T47D (cell line): ENCODE data around the gene PADI2.
"Not testable (repeated sequence)": the region's sequence is repeated elsewhere in the genome, so short reads cannot be mapped to it uniquely, and the experiment has no call there.

Source experiments
- DNase-seq, 2 experiments: peaks; one replicate each; pipeline versions ENCODE4 v3.0.0 to v3.0.0-alpha.2; 2011 to 2012; ENCODE audit warnings: low read depth in 1 of 2, low spot score in 1 of 2
- JUND ChIP-seq: IDR thresholded peaks from 2 replicates; pipeline ENCODE4 v1.6.1; 2012; ENCODE audit warnings: low read depth
- in situ Hi-C: cut with HindIII; loops from 2 replicates; pipeline ENCODE4 v1.10.0; 2016; ENCODE audit warnings: low sequenced_read_pairs, low pct_unique_long_range_greater_than_20kb

The PADI2 gene

DNA sequence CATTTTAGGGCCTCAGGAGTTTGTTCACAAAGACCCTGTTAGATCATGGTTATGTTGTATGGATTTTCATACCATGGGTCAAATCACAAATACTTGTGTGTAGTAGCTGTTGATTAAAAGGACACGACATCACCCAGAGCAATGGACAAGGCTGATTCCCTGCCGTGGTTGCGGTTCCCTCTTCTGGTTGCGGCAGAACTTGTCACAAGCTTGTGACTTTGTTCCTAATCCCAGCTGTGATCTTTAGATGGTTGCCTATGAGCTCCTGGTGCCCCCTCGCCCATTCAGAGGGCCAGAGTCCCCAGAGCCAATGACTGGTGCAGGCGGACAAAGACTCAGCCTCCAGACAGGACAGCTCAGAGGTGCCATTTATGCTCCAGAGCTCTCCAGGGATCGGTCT is 53.6 kb downstream of the PADI2 start:
- in situ Hi-C loops: no loop called here
- TF ChIP-seq JUND: no peak
- no peak for DNase-seq

DNA sequence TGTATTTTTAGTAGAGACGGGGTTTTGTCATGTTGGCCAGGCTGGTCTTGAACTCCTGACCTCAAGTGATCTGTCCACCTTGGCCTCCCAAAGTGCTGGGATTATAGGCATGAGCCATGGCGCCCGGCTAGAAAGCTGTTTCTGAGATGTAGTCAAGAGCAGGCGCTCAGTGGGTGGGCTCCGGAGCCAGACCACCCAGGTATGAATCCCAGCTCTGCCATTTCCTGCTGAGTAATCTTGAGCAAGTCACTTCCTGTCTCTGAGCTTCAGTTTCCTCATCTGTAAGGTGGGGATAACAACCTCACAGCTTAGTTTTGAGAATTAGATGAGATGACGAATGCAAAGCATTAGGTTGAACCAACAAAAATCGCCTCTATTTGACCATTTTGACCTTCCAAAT is 56.5 kb downstream of the PADI2 start:
- DNase-seq, in situ Hi-C loops: not testable (repeated sequence)

DNA sequence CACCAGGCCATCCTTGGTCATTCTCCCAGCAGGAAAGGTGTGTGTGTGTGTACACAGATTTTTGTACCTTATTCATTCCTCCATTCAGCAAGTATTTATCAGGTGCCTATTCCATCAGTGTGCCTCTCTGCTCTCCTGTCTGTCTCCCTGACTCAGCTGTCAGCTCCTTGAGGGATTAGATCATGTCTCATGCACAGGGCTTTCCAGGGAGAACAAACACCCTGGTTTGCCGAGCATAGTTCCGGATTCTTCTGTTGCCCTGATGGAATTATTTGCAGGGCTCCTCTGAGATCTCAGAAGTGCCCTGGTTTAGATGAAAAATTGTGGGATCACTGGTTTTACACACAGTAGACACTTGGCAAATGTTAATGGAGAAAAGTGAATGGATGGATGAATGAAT is 57.4 kb downstream of the PADI2 start:
- in situ Hi-C loops: no loop called here
- no peak for TF ChIP-seq JUND
- no peak for DNase-seq

DNA sequence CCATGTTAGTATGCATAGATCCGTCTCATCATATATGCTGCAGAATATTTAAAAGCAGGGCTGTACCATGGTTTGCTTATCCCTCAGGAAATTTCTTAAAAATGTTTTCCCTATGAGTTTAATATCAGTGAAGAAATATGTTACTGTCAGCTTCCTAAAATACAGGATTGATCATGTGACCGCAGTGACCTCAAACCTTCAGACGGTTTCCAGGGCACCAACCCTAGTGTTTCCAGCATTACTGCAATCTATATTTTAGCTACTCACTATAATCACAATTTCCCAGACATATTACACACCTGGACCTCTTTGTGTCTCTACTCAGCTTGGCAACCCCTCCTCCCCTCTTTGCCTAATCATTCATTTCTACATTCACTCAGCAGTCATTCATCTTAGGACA is 57.8 kb downstream of the PADI2 start:
- in situ Hi-C loops: no loop called here
- no peak for TF ChIP-seq JUND
- no peak for DNase-seq

DNA sequence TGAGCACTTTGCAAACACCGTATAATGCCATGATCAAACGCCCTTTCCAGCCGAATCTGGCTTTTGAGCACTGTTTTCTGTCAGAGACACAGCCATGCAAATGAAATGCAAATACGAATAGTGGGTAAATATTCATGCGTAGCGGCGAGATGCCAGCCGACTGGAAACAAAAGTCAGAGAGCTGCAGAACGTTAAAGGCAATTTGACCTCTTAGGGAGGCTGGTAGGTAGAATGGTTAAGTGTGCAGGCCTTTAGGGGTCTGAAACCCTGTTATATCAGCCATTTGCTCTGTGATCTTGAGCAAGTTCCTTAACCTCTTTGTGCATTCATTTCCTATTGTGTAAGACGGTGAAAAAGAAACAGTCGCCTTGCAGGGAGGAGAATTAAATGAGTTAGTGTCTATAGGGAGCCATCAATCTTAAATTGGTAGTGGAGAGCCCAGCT is 58.9 kb downstream of the PADI2 start:
- in situ Hi-C loops: no loop called here
- TF ChIP-seq JUND: no peak
- no peak for DNase-seq

DNA sequence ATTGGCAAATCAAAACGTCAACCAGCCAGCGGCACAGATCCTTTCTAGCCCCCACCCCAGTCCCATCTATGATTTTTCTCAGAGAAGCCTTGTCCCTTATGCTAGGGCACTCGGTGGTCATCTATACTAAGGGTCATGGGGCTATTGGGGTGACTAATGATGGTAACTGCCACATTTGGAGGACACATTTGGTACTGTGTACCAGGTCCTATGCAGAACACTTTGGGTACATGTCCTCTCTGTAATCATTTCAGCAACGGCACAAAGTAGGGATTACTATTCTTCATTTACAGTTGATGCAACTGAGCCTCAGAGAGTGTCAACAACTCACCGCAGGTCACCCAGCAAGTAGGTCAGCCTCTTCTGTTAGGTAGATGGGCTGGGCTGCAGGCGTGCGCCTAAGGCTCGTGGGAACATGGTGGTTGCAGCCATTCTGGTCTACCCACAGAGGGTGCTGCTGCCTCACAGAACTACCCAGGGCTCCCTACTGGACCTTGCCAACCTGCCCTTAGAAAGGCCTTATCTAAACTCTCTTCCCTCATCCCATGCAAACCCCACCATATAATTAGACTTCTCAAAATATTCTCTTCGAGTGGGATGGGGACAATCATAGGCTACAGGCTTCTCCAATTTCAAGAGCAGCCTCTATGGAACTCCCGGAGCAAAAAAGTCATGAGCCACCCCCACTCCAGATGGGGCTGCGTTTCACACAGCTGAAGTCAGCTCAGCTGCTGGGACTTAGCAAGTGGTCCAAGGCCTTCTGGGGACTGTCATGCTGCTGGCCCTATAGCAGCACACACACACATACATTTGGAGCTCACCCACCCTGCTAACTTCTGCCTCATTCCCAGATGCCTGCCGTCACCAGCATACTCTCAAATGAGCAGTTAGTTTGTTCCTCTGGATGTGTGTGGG is 59.6 kb downstream of the PADI2 start:
- no peak for TF ChIP-seq JUND
- in situ Hi-C loops: no loop called here
- DNase-seq: peak; percentile 46 to 83

DNA sequence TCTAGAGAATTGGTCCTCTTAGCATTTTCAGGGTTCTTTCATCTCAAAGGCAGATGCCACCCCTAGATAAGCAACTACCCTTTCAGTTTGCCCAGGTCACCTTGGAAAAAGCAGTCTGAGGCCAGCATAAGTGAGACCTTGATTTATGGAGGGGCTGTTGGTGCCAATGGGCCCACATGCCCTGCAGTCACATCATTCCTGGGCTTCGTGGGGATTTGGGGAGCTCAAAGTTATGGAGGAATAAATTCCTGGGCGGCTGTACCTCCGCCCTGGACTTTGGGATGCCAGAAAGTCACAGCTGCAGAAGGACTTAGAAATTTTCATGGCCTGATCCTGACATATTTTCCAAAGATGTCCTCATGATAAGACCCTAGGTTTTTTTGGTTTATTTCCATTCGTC is 62.7 kb downstream of the PADI2 start:
- TF ChIP-seq JUND: no peak
- DNase-seq: no peak
- in situ Hi-C loops: no loop called here

DNA sequence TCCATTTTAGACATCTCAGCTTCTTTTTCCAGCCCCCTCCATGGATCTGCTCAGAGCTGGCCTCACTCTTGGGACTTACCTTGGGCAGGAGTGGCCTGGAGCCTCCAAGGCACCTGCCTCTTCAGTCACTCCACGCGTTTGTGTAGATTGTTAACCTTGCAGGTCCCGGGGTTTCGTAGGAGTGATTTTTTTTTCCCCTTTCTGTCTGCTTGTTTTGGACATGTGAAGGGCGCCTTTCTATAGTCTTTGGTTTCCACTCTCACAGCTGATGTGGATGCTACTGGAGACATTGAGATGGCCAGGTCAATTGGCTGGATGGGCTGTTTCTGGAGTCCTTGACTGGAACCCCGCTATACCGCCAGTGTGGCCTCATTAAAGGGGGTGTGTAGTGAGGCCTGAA is 63.5 kb downstream of the PADI2 start:
- no peak for TF ChIP-seq JUND
- DNase-seq: no peak
- in situ Hi-C loops: no loop called here

DNA sequence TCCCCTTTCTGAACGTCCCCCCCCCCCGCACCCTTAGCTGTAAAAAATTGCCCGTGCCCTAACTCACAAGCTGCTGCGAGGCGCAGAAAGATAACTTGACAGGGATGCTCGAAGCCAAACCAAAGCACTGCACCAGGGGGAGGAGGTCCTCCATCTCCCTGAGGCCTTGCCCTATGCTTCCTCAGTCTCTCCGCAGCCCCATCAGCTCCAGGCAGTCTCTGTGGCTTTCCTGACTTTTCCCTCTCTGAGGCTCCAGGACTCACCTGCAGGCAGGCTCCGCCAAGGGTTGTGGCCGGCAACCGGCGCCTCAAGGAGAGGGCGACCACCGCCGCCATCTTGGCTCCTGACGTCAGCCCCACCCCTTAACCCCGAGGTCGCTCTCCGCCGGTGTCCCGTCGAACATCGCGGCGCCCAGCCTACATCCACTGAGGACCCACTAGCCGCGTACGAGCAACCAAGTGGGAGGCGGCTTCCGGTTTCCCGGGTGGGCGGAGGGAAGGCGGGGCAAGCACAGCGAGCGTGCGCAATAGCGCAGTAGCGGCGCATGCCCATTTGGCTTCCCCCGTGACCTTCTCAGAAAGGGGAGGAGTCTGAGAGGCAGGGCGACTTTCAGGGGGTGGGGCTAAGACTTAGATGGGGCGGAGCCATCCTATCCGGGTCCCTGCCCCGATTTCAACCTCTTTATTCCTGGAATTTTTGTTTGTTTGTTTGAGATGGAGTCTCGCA is 65.4 kb downstream of the PADI2 start, which contains the start of gene SDHB:
Gene SDHB, minus strand, starts transcription at position 348 of the 726 bp plus-strand sequence. Its CDS starts 13 bp downstream, at position 335.
- no peak for TF ChIP-seq JUND
- in situ Hi-C loops: no loop called here
- peak; percentile 73 to 97 for DNase-seq

DNA sequence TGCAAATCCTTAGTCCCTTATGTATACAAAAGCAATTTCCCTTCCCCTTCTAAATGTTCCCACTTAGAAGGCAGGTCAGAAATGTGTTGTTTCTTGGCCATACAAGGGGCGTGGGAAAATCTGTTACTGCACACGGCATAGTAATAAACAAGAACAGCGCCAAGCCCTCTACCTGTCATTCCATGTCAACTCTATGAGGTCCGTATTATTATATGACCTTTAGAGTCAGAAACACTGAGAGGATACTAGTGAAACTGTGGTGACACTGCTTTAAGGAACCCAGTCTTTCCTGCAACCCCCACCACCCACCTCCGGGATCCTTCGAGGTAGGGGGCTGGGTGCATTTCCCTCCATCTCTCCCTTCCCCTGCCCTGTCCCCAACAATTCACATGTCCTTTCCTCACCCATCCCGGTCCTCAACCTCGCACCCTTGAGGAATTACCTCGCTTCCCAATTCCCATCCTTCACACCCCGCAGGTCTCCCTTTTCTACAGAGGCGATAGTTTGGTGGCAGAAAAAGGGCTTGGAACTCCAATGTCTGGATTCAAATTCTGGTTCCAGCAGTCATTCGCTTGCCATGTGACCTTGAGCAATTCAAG is 66.1 kb downstream of the PADI2 start:
- in situ Hi-C loops: no loop called here
- no peak for TF ChIP-seq JUND

DNA sequence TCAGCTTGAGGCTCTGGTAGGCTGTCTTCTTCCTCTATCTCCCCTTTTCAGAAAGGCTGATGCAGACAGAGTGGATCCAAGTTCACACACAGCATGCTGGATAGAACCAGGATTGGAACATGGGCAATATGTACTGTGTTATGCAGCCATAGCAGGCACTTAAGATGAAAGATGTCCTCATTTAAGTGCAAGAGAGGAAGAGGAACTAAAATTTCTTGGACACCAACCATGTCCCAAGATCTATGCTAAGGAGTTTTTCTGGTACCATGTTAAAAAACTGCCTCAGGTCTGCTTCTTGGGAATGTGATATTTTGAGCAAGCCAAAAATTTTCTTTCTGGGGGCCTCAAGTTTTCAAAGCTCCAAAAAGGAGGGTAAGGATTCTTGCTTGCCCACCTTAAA is 66.6 kb downstream of the PADI2 start:
- TF ChIP-seq JUND: no peak
- no peak for DNase-seq
- in situ Hi-C loops: no loop called here

More for the DNA sequence above, 66.1 kb downstream of the PADI2 start:
- DNase-seq: no peak

DNA sequence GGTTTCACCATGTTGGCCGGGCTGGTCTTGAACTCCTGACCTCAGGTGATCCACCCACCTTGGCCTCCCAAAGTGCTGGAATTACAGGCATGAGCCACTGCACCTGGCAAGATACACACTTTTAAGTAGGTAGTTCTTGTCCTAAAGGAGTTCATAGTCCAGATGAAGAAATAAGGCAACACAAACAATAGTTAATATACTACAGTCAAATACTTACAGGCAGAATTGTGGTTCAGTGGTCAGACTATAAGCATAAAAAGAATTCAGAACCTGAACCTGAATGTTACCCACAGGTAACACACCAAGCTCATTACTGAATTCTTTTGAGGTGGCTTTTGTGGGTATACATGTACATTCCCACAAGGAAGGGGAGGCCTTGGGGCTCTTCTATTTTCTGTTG is 67.2 kb downstream of the PADI2 start:
- in situ Hi-C loops: no loop called here
- TF ChIP-seq JUND: no peak

DNA sequence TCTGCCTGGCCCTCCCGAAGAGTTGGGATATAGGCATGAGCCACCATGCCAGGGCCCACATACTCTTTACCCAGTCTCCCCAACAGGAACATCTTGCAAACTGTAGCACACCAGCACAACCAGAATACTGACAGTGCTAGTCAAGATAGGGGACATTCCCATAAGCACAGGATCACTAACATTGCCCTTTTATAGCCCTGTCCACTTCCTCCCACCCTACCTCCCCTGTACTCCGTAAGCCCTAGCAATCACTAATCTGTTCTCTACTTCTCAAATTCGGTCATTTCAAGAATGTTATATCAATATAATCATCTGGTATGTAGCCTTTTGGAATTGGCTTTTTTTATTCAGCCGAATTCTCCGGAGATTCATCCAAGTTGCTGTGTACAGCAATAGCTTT is 71.3 kb downstream of the PADI2 start:
- in situ Hi-C loops: no loop called here
- no peak for DNase-seq
- no peak for TF ChIP-seq JUND

More for the DNA sequence above, 67.2 kb downstream of the PADI2 start:
- DNase-seq: no peak
